NCI-H146 treated with DMSO at 0.1 percent for 48 hours (cell line): ENCODE data around the gene DRAM2.
A peak's percentile ranks its signal among the peaks of the same experiment; 100 is the strongest.

Source experiments
- DNase-seq: peaks from one replicate; lab custom pipeline; 2025; ENCODE audit not compliant: unreplicated experiment; lab: John Stamatoyannopoulos, UW

DRAM2 gene

DNA sequence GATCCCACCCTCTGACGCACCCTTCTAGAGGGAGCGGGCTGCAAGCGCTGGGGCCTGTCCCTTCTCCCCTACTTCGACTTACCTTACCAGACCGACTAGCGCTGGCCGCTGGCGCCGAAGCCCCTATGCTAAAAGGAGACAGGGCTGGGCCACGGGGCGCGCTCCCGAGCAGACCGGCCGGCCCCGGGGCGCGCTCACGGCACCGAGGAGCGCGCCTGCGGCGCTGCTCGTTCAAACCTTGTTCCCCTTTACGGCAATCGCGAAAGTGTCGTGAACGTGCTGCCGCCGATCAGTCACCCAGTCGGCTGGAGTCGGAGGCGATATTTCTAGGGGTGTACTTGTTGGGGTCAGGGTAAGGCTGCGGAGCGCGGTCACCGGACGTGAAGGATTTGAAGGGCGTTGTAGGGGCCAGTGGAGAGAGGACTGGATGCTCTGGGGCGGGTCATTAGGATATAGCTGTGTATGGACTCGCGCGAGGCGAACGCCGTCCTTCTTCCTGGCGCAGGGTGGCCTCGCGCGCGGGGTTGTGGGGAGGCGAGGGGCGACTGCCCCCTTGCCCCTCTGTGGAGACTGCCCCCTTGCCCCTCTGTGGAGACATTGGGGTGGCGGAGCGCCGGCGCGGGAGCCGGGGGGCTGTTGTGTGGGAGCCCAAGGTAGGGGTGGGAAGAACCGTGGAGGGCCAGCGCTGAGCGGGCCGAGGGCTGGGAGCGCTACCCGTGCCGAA is at the start of gene DRAM2, which contains the start of gene CEPT1:
Gene DRAM2 (minus strand): TSS at position 138 of the 724 bp plus-strand sequence. CDS start 8,539 bp downstream, outside the sequence.
Gene CEPT1 (plus strand): TSS at position 268 of the 724 bp plus-strand sequence. CDS start 7,492 bp downstream, outside the sequence.
- DNase-seq = peak; percentile 79

DNA sequence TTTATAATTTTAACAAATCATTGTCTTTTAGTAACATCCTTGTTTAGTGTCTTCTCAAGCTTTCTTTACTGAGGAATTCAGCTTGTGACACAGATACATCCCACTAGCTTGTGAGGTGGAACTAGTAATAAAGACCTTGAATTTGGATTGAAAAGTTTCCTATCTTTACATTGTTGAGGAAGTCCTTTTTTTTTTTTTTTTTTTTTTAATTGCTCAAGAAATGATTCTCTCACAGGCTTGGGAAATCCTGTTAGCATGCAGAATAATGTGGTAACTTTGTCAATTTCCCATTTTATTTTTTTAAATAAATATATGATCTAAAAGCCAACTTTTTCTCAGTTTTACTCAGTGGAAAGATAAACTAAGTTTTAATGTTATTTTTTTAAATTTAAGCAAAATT is 44.8 kb upstream of the DRAM2 start:
- no peak for DNase-seq

DNA sequence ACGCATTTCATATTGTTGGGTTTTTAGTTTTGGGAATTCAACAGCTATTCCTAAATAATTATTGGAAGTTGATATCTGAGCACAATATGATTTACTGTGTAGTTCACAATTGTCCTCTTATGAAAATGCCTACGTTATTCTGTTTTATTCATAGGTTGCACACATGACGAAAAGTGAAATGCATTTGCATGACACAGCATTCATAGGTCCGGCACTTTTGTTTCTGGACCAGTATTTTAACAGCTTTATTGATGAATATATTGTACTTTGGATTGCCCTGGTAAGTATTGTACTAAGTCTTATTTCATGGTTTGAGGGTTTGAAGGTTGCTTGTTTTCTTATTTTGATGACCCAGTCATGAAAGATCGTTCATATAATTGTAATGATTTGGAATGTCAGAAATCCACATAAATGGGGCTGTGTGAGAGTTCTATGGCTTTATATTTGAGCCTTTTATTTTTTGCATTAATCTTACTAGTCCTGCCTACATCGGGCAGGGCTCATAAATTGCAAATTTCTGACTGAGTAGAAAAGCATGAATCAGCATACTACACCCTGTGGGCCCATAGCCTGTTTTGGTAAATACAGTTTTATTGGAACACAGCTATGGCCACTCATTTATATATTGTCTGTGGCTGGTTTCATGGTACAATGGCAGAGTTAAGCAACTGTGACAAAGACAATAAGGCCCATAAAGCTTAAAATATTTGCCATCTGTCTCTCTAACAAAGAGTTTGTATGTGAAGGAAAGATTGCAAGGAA is 43.6 kb upstream of the DRAM2 start:
- DNase-seq = no peak

DNA sequence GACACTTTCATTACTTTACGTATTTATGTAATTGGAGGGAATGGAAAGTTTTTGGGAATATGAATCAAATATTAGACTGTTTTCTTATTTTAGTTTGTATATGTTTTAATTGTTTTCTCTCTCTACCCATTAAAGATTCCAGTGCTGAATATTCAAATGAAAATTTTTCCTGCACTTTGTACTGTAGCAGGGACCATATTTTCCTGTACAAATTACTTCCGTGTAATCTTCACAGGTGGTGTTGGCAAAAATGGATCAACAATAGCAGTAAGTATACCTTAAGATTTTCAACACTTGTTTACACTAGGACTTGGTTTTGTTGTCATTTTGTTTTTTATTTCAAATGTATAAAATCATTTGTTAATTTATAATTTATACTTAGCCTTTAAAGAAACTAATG is 42.2 kb upstream of the DRAM2 start:
- no peak for DNase-seq

GRCh38 chr1:111179968-111180533 is 40.2 kb upstream of the DRAM2 start:
- DNase-seq = peak; percentile 5

GRCh38 chr1:111176678-111177077 is 36.8 kb upstream of the DRAM2 start:
- no peak for DNase-seq

- DNase-seq = no peak
Measured at GRCh38 chr1:111175349-111175748, 35.5 kb upstream of the DRAM2 start.

DNA sequence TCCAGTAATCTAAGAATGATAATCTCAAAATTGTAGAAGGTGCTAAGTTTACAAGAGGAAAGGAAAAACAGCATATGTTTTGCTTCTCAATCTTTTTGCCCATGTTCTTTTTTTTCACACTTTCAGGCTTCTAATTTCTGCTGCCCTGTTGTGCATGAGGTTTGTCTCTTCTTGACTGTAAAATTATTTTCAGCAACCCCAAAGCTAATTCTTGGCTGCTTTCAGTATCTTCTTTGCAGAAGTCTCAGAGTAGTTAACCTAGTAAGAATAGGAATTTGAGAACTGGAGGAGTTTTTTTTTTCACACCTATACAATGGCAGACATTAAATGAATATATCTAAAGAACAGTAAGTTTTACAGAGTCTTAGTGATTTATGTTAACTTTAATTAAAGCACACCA is 34.2 kb upstream of the DRAM2 start:
- DNase-seq = no peak

GRCh38 chr1:111172463-111172862 is 32.6 kb upstream of the DRAM2 start:
- no peak for DNase-seq

- DNase-seq = no peak
Measured at GRCh38 chr1:111164151-111164550, 24.3 kb upstream of the DRAM2 start.

DNA sequence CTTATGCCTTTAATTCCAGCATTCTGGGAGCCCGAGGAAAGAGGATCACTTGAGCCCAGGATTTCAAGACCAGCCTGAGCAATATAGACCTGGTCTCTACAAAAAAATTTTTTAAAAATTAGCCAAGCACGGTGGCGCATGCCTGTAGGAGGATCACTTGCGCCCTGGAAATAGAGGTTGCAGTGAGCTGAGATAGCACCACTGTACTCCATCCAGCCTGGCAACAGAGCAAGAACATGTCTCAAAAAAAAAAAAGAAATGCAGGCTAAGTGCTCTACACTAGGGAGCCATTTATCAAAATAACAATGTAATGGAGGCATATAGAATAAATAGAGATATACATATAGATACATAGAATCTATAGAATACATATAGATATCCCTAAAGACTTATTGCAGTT is 23.5 kb upstream of the DRAM2 start:
- no peak for DNase-seq

DNA sequence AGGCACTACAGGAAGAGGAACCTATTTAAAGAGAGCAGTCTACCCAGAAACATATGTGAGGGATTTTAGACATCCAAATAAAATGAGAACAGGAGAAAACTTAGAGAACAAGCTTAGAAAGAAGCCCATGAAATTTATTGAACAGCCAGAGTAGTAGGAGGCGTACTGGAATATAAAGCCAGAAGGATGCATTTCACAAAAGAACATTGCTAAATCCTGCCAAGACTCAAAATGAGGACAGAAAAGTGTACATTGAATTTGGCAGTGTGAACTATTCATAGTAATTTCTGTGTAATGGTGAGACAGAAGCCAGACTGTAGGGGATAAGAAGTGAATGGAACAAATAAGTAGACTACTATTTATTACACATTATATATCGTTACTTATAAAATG is 22.6 kb upstream of the DRAM2 start:
- DNase-seq = no peak

DNA sequence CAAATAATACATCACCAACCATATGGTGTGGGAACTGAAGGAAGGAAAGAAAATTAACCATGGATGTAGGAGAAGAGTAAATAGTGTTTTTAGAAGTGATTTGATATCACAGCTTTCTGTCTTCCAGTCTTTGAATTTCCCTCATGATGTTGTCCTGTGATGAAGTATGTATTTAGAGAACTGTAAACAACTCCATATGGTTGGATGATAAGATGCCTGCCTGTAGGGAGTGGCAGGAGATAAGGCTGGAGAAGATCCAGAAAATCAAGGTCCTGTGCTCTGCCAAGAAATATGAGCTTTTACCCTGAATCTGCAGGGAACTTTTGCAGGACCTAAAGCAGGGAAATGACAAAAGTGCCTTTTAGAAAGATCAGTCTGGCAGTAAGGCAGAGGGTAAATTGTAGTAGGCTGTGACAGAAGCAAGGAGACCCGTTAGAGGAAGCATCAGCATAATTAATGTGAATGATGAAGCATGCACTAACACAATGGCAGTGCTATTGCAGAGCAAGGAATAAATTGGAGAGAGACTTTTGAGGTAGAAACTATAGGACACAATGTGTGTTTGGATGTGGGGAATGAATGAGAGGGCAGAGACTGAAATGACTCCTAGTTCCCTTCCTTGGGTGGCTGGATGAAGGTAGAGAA is 22.1 kb upstream of the DRAM2 start:
- no peak for DNase-seq

DNA sequence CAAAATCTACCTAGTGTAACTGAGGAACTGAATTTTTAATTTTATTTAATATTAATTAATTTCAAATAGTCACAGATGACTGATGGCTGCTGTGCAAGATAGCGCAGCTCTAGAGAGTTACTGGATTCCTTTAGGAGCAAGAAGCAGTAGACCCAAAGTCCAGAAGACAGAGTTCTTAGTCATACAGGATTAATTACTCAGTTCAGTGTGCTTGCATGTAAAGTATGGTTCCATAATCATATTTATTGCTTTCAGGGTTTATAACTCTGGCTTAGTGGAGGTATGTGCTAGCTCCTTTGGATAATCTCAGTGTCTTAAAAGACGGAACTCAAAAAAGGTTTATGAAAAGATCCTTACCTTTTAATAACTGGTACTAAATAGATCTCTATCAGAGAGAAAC is 17.5 kb upstream of the DRAM2 start:
- no peak for DNase-seq

DNA sequence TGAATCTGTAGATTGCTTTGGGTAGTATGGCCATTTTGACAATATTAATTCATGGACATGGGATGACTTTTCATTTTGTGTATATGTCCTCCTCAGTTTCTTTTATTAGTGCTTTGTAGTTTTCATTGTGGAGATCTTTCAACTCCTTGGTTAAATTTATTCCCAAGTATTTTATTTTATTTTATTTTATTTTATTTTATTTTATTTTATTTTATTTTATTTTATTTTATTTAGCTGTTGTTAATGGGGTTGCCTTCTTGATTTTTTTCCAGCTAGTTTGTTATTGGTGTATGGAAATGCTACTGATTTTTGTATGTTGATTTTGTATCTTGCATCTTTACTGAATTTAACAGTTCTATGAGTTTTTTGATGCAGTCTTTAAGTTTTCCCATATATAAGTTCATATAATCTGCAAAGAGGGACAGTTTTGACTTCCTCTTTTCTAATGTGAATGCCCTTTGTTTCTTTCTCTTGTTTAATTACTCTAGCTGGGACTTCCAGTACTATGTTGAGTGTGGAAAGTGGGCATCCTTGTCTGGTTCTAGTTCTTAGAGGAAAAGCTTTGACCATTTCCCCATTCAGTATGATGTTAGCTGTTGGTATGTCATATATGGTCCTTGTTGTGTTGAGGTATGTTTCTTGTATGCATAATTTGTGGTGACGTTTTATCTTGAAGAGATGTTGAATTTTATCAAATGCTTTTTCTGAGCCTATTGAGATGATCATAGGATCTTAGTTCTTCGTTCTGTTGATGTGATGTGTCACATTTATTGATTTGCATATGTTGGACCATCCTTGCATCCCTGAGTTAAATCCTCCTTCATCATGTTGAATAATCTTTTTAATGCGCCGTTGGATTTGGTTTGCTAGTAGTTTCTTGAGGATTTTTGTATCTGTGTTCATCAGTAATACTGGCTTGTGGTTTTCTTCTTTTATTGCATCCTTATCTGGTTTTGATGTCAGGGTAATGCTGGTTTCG is 14.4 kb upstream of the DRAM2 start:
- DNase-seq = no peak

- DNase-seq = no peak
Measured at GRCh38 chr1:111151838-111152237, 11.9 kb upstream of the DRAM2 start.

GRCh38 chr1:111148376-111148881 is 8.5 kb upstream of the DRAM2 start:
- no peak for DNase-seq

DNA sequence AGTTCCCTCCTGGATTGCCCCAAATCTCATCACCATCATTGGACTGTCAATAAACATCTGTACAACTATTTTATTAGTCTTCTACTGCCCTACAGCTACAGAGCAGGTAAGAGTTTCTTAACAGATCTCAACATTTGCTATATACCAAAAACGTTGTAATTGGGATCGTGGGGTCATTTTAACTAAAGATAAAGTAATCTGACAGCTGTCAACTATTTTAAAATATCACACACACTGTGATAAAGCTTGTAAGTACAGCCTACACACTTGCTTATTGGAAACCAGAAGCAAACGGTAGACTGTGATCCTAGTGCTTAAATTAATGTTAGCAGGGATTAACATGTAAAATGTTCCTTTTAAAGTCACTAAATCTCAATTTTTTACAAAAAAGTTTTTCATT is 8.1 kb upstream of the DRAM2 start:
- DNase-seq = no peak

GRCh38 chr1:111145963-111146768 is 6.3 kb upstream of the DRAM2 start:
- no peak for DNase-seq
